SK-N-SH treated with all-trans-retinoic acid at 6 μM for 48 hours (cell line): ENCODE measurements around the gene WT1.

Source experiments
- ATAC-seq: fragments of 200-7000 bp; cut with Tn5 transposase; 3 replicates; pipeline ENCODE4 v1.9.1; 2020; ENCODE audit warnings: mild to moderate bottlenecking, moderate library complexity
- ARNTL ChIP-seq: fragments of 450-650 bp; formaldehyde crosslinking; IDR thresholded peaks from 2 replicates; pipeline ENCODE4 v1.5.0; 2020; ENCODE audit warnings: low read depth, mild to moderate bottlenecking, moderate library complexity, borderline replicate concordance
- CSDC2 ChIP-seq: fragments of 250-450 bp; sonication (Bioruptor Pico); IDR thresholded peaks from 2 replicates; pipeline ENCODE4 v1.5.0; 2020; ENCODE audit warnings: mild to moderate bottlenecking, moderate library complexity
- CSRNP3 ChIP-seq: fragments of 250-450 bp; sonication (Bioruptor Pico); IDR thresholded peaks from 2 replicates; pipeline ENCODE4 v1.5.1; 2021; ENCODE audit warnings: mild to moderate bottlenecking, moderate library complexity
- GLIS3 ChIP-seq: fragments of 250-450 bp; sonication (Bioruptor Pico); IDR thresholded peaks from 2 replicates; pipeline ENCODE4 v1.5.0; 2020; ENCODE audit warnings: mild to moderate bottlenecking, moderate library complexity
- ISL1 ChIP-seq: fragments of 250-450 bp; sonication (Bioruptor Pico); IDR thresholded peaks from 2 replicates; pipeline ENCODE4 v2.1.2; 2022; ENCODE audit warnings: mild to moderate bottlenecking, moderate library complexity
- OSR1 ChIP-seq: fragments of 250-450 bp; sonication (Bioruptor Pico); IDR thresholded peaks from 2 replicates; pipeline ENCODE4 v1.8.0; 2022; ENCODE audit warnings: moderate library complexity, mild to moderate bottlenecking, inconsistent platforms
- POU6F1 ChIP-seq: fragments of 250-450 bp; sonication (Bioruptor Pico); IDR thresholded peaks from 2 replicates; pipeline ENCODE4 v1.8.0; 2021; ENCODE audit warnings: low read depth, mild to moderate bottlenecking, moderate library complexity, borderline replicate concordance
- PPARA ChIP-seq: fragments of 250-450 bp; sonication (Bioruptor Pico); IDR thresholded peaks from 2 replicates; pipeline ENCODE4 v1.5.0; 2020; ENCODE audit warnings: mild to moderate bottlenecking, borderline replicate concordance
- RARB ChIP-seq: fragments of 250-450 bp; sonication (Bioruptor Pico); IDR thresholded peaks from 2 replicates; pipeline ENCODE4 v1.8.0; 2021; ENCODE audit warnings: mild to moderate bottlenecking, moderate library complexity
- SNAI2 ChIP-seq: fragments of 250-450 bp; sonication (Bioruptor Pico); IDR thresholded peaks from 2 replicates; pipeline ENCODE4 v1.5.0; 2020; ENCODE audit warnings: mild to moderate bottlenecking, moderate library complexity
- TCF4 ChIP-seq: fragments of 250-450 bp; sonication (Bioruptor Pico); IDR thresholded peaks from 2 replicates; pipeline ENCODE4 v1.8.0; 2021; ENCODE audit warnings: mild to moderate bottlenecking, moderate library complexity, borderline replicate concordance
- TOX ChIP-seq: fragments of 250-450 bp; sonication (Bioruptor Pico); IDR thresholded peaks from 2 replicates; pipeline ENCODE4 v1.8.0; 2021; ENCODE audit warnings: mild to moderate bottlenecking, moderate library complexity, borderline replicate concordance
- TSHZ2 ChIP-seq: fragments of 250-450 bp; sonication (Bioruptor Pico); IDR thresholded peaks from 2 replicates; pipeline ENCODE4 v1.5.0; 2020; ENCODE audit warnings: mild to moderate bottlenecking, moderate library complexity
- ZC3H10 ChIP-seq: fragments of 250-450 bp; sonication (Bioruptor Pico); IDR thresholded peaks from 2 replicates; pipeline ENCODE4 v1.5.1; 2021; ENCODE audit warnings: mild to moderate bottlenecking, moderate library complexity
- ZFP3 ChIP-seq: fragments of 250-450 bp; sonication (Bioruptor Pico); IDR thresholded peaks from 2 replicates; pipeline ENCODE4 v1.5.0; 2020; ENCODE audit warnings: mild to moderate bottlenecking, moderate library complexity
- ZFP30 ChIP-seq: fragments of 450-650 bp; formaldehyde crosslinking; IDR thresholded peaks from 2 replicates; pipeline ENCODE4 v1.5.0; 2022; ENCODE audit warnings: mild to moderate bottlenecking, moderate library complexity
- ZNF565 ChIP-seq: fragments of 450-650 bp; formaldehyde crosslinking; conservative IDR thresholded peaks from 2 replicates; pipeline ENCODE4 v1.5.0; 2020; ENCODE audit warnings: low read depth, mild to moderate bottlenecking, moderate library complexity
- ZNF70 ChIP-seq: fragments of 450-650 bp; formaldehyde crosslinking; IDR thresholded peaks from 2 replicates; pipeline ENCODE4 v1.5.0; 2020; ENCODE audit warnings: mild to moderate bottlenecking, moderate library complexity
- ZNF8 ChIP-seq: fragments of 450-650 bp; formaldehyde crosslinking; IDR thresholded peaks from 2 replicates; pipeline ENCODE4 v1.5.0; 2020; ENCODE audit warnings: mild to moderate bottlenecking, moderate library complexity

The WT1 gene

GRCh38 chr11:32396331-32396730 lies 39.0 kb downstream of the WT1 start:
- no peak for ATAC-seq
- no peak for TF ChIP-seq ZNF70 (CRISPR knock-in tag)
- TF ChIP-seq CSRNP3 (CRISPR knock-in tag): no peak
- TF ChIP-seq POU6F1: no peak
- TF ChIP-seq RARB (CRISPR knock-in tag): no peak

DNA sequence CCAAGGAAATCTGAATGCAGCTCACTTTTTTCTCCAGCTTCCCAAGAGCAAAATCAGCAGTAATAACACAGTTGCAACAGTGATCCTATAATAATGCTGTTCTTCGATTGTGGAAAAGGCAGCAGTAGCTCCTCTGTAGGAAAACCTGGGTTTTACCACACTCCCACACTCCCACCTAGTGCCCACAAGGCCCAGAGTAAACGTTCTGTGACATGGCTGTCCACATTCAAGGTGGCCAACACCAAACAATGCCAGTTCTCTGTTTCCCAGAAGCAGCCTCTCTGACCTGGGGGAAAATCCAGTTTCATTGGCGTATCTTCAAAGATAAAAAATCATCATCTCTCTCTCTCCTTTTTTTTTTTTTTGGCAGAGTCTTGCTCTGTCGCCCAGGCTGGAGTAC lies 40.2 kb downstream of the WT1 start:
- ATAC-seq: no peak
- TF ChIP-seq SNAI2 (CRISPR knock-in tag) (no peak), PPARA (no peak), POU6F1 (no peak), ZNF565 (CRISPR knock-in tag) (no peak), CSDC2 (CRISPR knock-in tag) (no peak), ZNF70 (CRISPR knock-in tag) (no peak), CSRNP3 (CRISPR knock-in tag) (no peak)

DNA sequence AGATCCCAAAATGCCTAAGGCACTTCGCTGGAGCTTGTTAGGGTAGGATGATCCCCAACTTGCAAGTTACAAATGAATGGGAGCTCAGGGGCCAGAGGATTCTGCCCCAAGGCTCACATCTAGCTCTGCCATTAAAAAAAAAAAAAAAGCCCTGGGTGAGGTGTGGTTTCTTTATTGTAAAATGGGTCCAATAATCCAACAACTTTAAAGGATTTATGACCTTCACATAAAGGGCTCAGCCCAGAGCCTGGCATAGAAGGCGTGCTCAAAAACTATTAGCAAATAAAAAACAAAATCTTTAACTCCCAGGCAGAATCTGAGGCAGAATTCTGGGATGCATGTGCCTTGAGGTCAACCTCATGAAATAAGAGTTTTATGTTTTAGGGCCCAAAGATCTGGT lies 42.5 kb downstream of the WT1 start:
- no peak for ATAC-seq

GRCh38 chr11:32391956-32392553 lies 43.3 kb downstream of the WT1 start:
- ATAC-seq: peak; percentile 49
- no peak for TF ChIP-seq ZNF8
- TF ChIP-seq POU6F1: no peak
- TF ChIP-seq ZNF565 (CRISPR knock-in tag): no peak
- no peak for TF ChIP-seq ZFP30
- TF ChIP-seq RARB (CRISPR knock-in tag): no peak
- no peak for TF ChIP-seq ZFP3
- no peak for TF ChIP-seq TOX
- no peak for TF ChIP-seq TCF4 (CRISPR knock-in tag)
- TF ChIP-seq SNAI2 (CRISPR knock-in tag): no peak
- no peak for TF ChIP-seq PPARA
- no peak for TF ChIP-seq GLIS3 (CRISPR knock-in tag)
- no peak for TF ChIP-seq CSRNP3 (CRISPR knock-in tag)

More for the DNA sequence above, 42.5 kb downstream of the WT1 start:
- TF ChIP-seq ARNTL (CRISPR knock-in tag) (no peak), ISL1 (no peak), CSDC2 (CRISPR knock-in tag) (no peak), ZC3H10 (no peak), ZNF8 (no peak), OSR1 (no peak), ZFP30 (no peak), TSHZ2 (CRISPR knock-in tag) (no peak), TOX (no peak)
